ENCODE results near the gene NUDCD3.

NUDCD3 gene

GRCh38 chr7:44392618-44393010 lies 97.8 kb downstream of the NUDCD3 start:
- ChIA-PET CTCF (interaction anchor here (0.6 kb wide), 1 partner anchor 49 kb away, joined by 3 read pairs; no protein-coding TSS in a partner anchor), POLR2A (ENCODE audit: low non-redundant PET) (no interaction called here)
- TF ChIP-seq CTCF (conservative IDR thresholded peaks at IDR 0.05; ENCODE audit: low read depth), result no peak
- no peak for DNase-seq (ENCODE audit: low spot score)
- no peak overlapping the region for H3K27ac ChIP-seq

- POLR2A ChIA-PET (ENCODE audit: low non-redundant PET), result no interaction called here
- CTCF ChIA-PET, result interaction anchor here (0.6 kb wide), 1 partner anchor 50 kb away, joined by 3 read pairs; no protein-coding TSS in a partner anchor
- H3K27ac ChIP-seq, result no peak overlapping the region
- no peak for TF ChIP-seq CTCF (conservative IDR thresholded peaks at IDR 0.05; ENCODE audit: low read depth)
- no peak for DNase-seq (ENCODE audit: low spot score)
Observed at GRCh38 chr7:44391746-44392617, 98.5 kb downstream of the NUDCD3 start.

GRCh38 chr7:44391171-44391570 lies 99.3 kb downstream of the NUDCD3 start:
- ChIA-PET CTCF (no interaction called here), POLR2A (ENCODE audit: low non-redundant PET) (interaction anchor here (0.6 kb wide), 1 partner anchor 9 kb away, joined by 3 read pairs; no protein-coding TSS in a partner anchor)

GRCh38 chr7:44390701-44391100 lies 99.8 kb downstream of the NUDCD3 start:
- no peak for DNase-seq (ENCODE audit: low spot score)
- H3K27ac ChIP-seq, result no peak overlapping the region
- CTCF ChIA-PET, result no interaction called here
- POLR2A ChIA-PET (ENCODE audit: low non-redundant PET), result interaction anchor here (0.6 kb wide), 1 partner anchor 9 kb away, joined by 3 read pairs; no protein-coding TSS in a partner anchor
- TF ChIP-seq CTCF (conservative IDR thresholded peaks at IDR 0.05; ENCODE audit: low read depth), result no peak

More at GRCh38 chr7:44391171-44391570, 99.3 kb downstream of the NUDCD3 start:
- no peak overlapping the region for H3K27ac ChIP-seq
- no peak for TF ChIP-seq CTCF (conservative IDR thresholded peaks at IDR 0.05; ENCODE audit: low read depth)
- DNase-seq (ENCODE audit: low spot score), result no peak

GRCh38 chr7:44388089-44388970 lies 102.1 kb downstream of the NUDCD3 start:
- H3K27ac ChIP-seq, result peak overlapping the region; percentile 11; the same call in 1 of the 2 replicates
- ChIA-PET CTCF (no interaction called here), POLR2A (ENCODE audit: low non-redundant PET) (no interaction called here)
- TF ChIP-seq CTCF (conservative IDR thresholded peaks at IDR 0.05; ENCODE audit: low read depth), result no peak
- DNase-seq (ENCODE audit: low spot score), result no peak

- no peak overlapping the region for H3K27ac ChIP-seq
- DNase-seq (ENCODE audit: low spot score), result no peak
- ChIA-PET POLR2A (ENCODE audit: low non-redundant PET) (no interaction called here), CTCF (no interaction called here)
- TF ChIP-seq CTCF (conservative IDR thresholded peaks at IDR 0.05; ENCODE audit: low read depth), result no peak
Observed at GRCh38 chr7:44387389-44387788, 103.1 kb downstream of the NUDCD3 start.

Measured in RWPE1 (cell line).